Measurements from ENCODE around the gene PRDM13.
"Not testable (repeated sequence)": the region's sequence is repeated elsewhere in the genome, so short reads cannot be mapped to it uniquely, and the experiment has no call there.

PRDM13 gene

GRCh38 chr6:99604166-99605073 lies 2.2 kb upstream of the PRDM13 start:
- DNase-seq: no peak

GRCh38 chr6:99605074-99605734 lies 1.4 kb upstream of the PRDM13 start:
- no peak for DNase-seq

GRCh38 chr6:99605911-99606655 lies 550 bp upstream of the PRDM13 start:
- no peak for DNase-seq

GRCh38 chr6:99607416-99608036 lies 893 bp downstream of the PRDM13 start:
- no peak for DNase-seq

- DNase-seq: no peak
Measured at GRCh38 chr6:99608059-99608885, 1.6 kb downstream of the PRDM13 start.

- DNase-seq: no peak
Measured at GRCh38 chr6:99608886-99609482, 2.4 kb downstream of the PRDM13 start.

GRCh38 chr6:99609905-99610489 lies 3.4 kb downstream of the PRDM13 start:
- no peak for DNase-seq

- DNase-seq: no peak
Measured at GRCh38 chr6:99611148-99611547, 4.5 kb downstream of the PRDM13 start.

GRCh38 chr6:99612551-99613408 lies 6.1 kb downstream of the PRDM13 start:
- DNase-seq: no peak

- DNase-seq: no peak
Measured at GRCh38 chr6:99613409-99613704, 6.7 kb downstream of the PRDM13 start.

- no peak for DNase-seq
Measured at GRCh38 chr6:99613705-99614429, 7.2 kb downstream of the PRDM13 start.

GRCh38 chr6:99614430-99615186 lies 8.0 kb downstream of the PRDM13 start:
- DNase-seq: no peak

GRCh38 chr6:99617131-99617530 lies 10.5 kb downstream of the PRDM13 start:
- no peak for DNase-seq

GRCh38 chr6:99618649-99619408 lies 12.2 kb downstream of the PRDM13 start:
- no peak for DNase-seq

- no peak for DNase-seq
Measured at GRCh38 chr6:99619409-99619762, 12.8 kb downstream of the PRDM13 start.

GRCh38 chr6:99622044-99622443 lies 15.4 kb downstream of the PRDM13 start:
- DNase-seq: not testable (repeated sequence)

- no peak for DNase-seq
Measured at GRCh38 chr6:99629293-99629692, 22.7 kb downstream of the PRDM13 start.

GRCh38 chr6:99637629-99638028 lies 31.0 kb downstream of the PRDM13 start:
- no peak for DNase-seq

Data from activated naive CD4-positive, alpha-beta T cell (primary cell).